Measurements from ENCODE around the gene ADAMTSL2. TPM values are rescaled to one million over a fixed set of nuclear protein-coding genes. Genes with fewer than 3 reads are reported as not detected.

Gene ADAMTSL2
- total RNA-seq, 1 donor from 2014 or later: 2.0 TPM

- Histone ChIP-seq H3K27ac (no peak overlapping the region), H3K4me1 (no peaks in the 10 kb centered on the region), H3K9me3 (no peaks in the 10 kb centered on the region), H3K27me3 (peaks cover 6% of the 10 kb centered on the region), H3K36me3 (no peaks in the 10 kb centered on the region), H3K4me3 (no peak overlapping the region)
- DNase-seq (ENCODE audit: extremely low spot score in 2 of 2): no peak
- intact Hi-C loops (cut with DNase I): no loop called here
- TF ChIP-seq POLR2AphosphoS5 (IDR thresholded peaks at IDR 0.05; ENCODE audit: insufficient read depth in 1 of 2, low read depth in 1 of 2) (no peak), POLR2A (IDR thresholded peaks at IDR 0.05) (no peak)
Observed at GRCh38 chr9:133604214-133604613, 69.7 kb downstream of the ADAMTSL2 start.

- TF ChIP-seq POLR2A (IDR thresholded peaks at IDR 0.05) (no peak), CTCF (IDR thresholded peaks at IDR 0.05) (no peak), POLR2AphosphoS5 (IDR thresholded peaks at IDR 0.05; ENCODE audit: insufficient read depth in 1 of 2, low read depth in 1 of 2) (no peak)
- Histone ChIP-seq H3K4me3 (no peak overlapping the region), H3K27ac (no peak overlapping the region), H3K9me3 (no peaks in the 10 kb centered on the region), H3K36me3 (no peaks in the 10 kb centered on the region), H3K27me3 (peaks cover 6% of the 10 kb centered on the region), H3K4me1 (no peaks in the 10 kb centered on the region)
- DNase-seq (ENCODE audit: extremely low spot score in 2 of 2): no peak
- intact Hi-C loops (cut with DNase I): no loop called here
Observed at GRCh38 chr9:133604856-133605255, 70.4 kb downstream of the ADAMTSL2 start.

- intact Hi-C loops (cut with DNase I): no loop called here
- Histone ChIP-seq H3K9me3 (no peaks in the 10 kb centered on the region), H3K27ac (no peak overlapping the region), H3K27me3 (peaks cover 6% of the 10 kb centered on the region), H3K36me3 (no peaks in the 10 kb centered on the region), H3K4me1 (no peaks in the 10 kb centered on the region), H3K4me3 (no peak overlapping the region)
- TF ChIP-seq CTCF (IDR thresholded peaks at IDR 0.05) (no peak), POLR2A (IDR thresholded peaks at IDR 0.05) (no peak), POLR2AphosphoS5 (IDR thresholded peaks at IDR 0.05; ENCODE audit: insufficient read depth in 1 of 2, low read depth in 1 of 2) (no peak)
- DNase-seq (ENCODE audit: extremely low spot score in 2 of 2): no peak
Observed at GRCh38 chr9:133605446-133605845, 70.9 kb downstream of the ADAMTSL2 start.

GRCh38 chr9:133605856-133606707, 71.6 kb downstream of the ADAMTSL2 start:
- intact Hi-C loops (cut with DNase I): no loop called here
- Histone ChIP-seq H3K9me3 (no peaks in the 10 kb centered on the region), H3K27me3 (peaks cover 6% of the 10 kb centered on the region), H3K36me3 (no peaks in the 10 kb centered on the region), H3K4me1 (no peaks in the 10 kb centered on the region), H3K27ac (no peak overlapping the region), H3K4me3 (no peak overlapping the region)
- no peak for DNase-seq (ENCODE audit: extremely low spot score in 2 of 2)
- TF ChIP-seq POLR2A (IDR thresholded peaks at IDR 0.05): no peak
- no peak for TF ChIP-seq CTCF (IDR thresholded peaks at IDR 0.05)
- no peak for TF ChIP-seq POLR2AphosphoS5 (IDR thresholded peaks at IDR 0.05; ENCODE audit: insufficient read depth in 1 of 2, low read depth in 1 of 2)

GRCh38 chr9:133606708-133607025, 72.2 kb downstream of the ADAMTSL2 start:
- DNase-seq (ENCODE audit: extremely low spot score in 2 of 2): no peak
- Histone ChIP-seq H3K9me3 (no peaks in the 10 kb centered on the region), H3K4me3 (no peak overlapping the region), H3K27ac (no peak overlapping the region), H3K4me1 (no peaks in the 10 kb centered on the region), H3K27me3 (peaks cover 6% of the 10 kb centered on the region), H3K36me3 (no peaks in the 10 kb centered on the region)
- intact Hi-C loops (cut with DNase I): no loop called here
- TF ChIP-seq POLR2AphosphoS5 (IDR thresholded peaks at IDR 0.05; ENCODE audit: insufficient read depth in 1 of 2, low read depth in 1 of 2) (no peak), POLR2A (IDR thresholded peaks at IDR 0.05) (no peak), CTCF (IDR thresholded peaks at IDR 0.05) (no peak)

Measured in vagina (tissue), 2 donors.